ENCODE data around the gene SCUBE3.

Gene SCUBE3

GRCh38 chr6:35248300-35248699, 34.5 kb downstream of the SCUBE3 start:
- Histone ChIP-seq H2AFZ (ENCODE audit: low read depth, low read length, severe bottlenecking) (no peak overlapping the region), H3K4me3 (ENCODE audit: insufficient read depth, low read length, poor library complexity, severe bottlenecking) (no peak overlapping the region), H3K9me2 (replicated peaks; ENCODE audit: insufficient read depth, low read length) (no peaks in the 10 kb centered on the region), H3K79me2 (ENCODE audit: insufficient read depth, low read length) (no peaks in the 10 kb centered on the region), H3K9me3 (ENCODE audit: insufficient read depth, low read length) (no peaks in the 10 kb centered on the region), H3K9ac (ENCODE audit: low read length) (no peak overlapping the region), H3K27ac (ENCODE audit: low read depth, low read length) (no peak overlapping the region), H3K4me2 (ENCODE audit: low read depth, low read length, poor library complexity, severe bottlenecking) (no peak overlapping the region), H3K36me3 (ENCODE audit: low read length) (no peaks in the 10 kb centered on the region), H3F3A (ENCODE audit: insufficient read depth) (no peaks in the 10 kb centered on the region), H3K27me3 (ENCODE audit: low read length) (no peaks in the 10 kb centered on the region), H4K20me1 (ENCODE audit: low read depth, low read length) (no peaks in the 10 kb centered on the region)
- TF ChIP-seq EZH2phosphoT487 (conservative IDR thresholded peaks at IDR 0.05; ENCODE audit: low read length), result no peak
- no peak for TF ChIP-seq CTCF (IDR thresholded peaks at IDR 0.05; ENCODE audit: insufficient read depth, low read length, poor library complexity, severe bottlenecking)

GRCh38 chr6:35248965-35249364, 35.2 kb downstream of the SCUBE3 start:
- H3K27ac ChIP-seq (ENCODE audit: low read depth, low read length), result no peak overlapping the region
- H2AFZ ChIP-seq (ENCODE audit: low read depth, low read length, severe bottlenecking), result no peak overlapping the region

GRCh38 chr6:35251949-35252348, 38.2 kb downstream of the SCUBE3 start:
- H3K4me2 ChIP-seq (ENCODE audit: low read depth, low read length, poor library complexity, severe bottlenecking), result no peak overlapping the region
- no peak for TF ChIP-seq EZH2phosphoT487 (conservative IDR thresholded peaks at IDR 0.05; ENCODE audit: low read length)
- no peak for TF ChIP-seq CTCF (IDR thresholded peaks at IDR 0.05; ENCODE audit: insufficient read depth, low read length, poor library complexity, severe bottlenecking)
- H3K27me3 ChIP-seq (ENCODE audit: low read length), result no peaks in the 10 kb centered on the region
- no peaks in the 10 kb centered on the region for H3K36me3 ChIP-seq (ENCODE audit: low read length)
- H4K20me1 ChIP-seq (ENCODE audit: low read depth, low read length), result no peaks in the 10 kb centered on the region
- no peaks in the 10 kb centered on the region for H3K79me2 ChIP-seq (ENCODE audit: insufficient read depth, low read length)
- no peaks in the 10 kb centered on the region for H3K9me2 ChIP-seq (replicated peaks; ENCODE audit: insufficient read depth, low read length)
- no peak overlapping the region for H3K27ac ChIP-seq (ENCODE audit: low read depth, low read length)
- no peak overlapping the region for H2AFZ ChIP-seq (ENCODE audit: low read depth, low read length, severe bottlenecking)
- H3K9me3 ChIP-seq (ENCODE audit: insufficient read depth, low read length), result no peaks in the 10 kb centered on the region
- no peak overlapping the region for H3K9ac ChIP-seq (ENCODE audit: low read length)
- no peak overlapping the region for H3K4me3 ChIP-seq (ENCODE audit: insufficient read depth, low read length, poor library complexity, severe bottlenecking)
- no peaks in the 10 kb centered on the region for H3F3A ChIP-seq (ENCODE audit: insufficient read depth)

More at GRCh38 chr6:35248965-35249364, 35.2 kb downstream of the SCUBE3 start:
- no peak overlapping the region for H3K4me2 ChIP-seq (ENCODE audit: low read depth, low read length, poor library complexity, severe bottlenecking)
- H3K79me2 ChIP-seq (ENCODE audit: insufficient read depth, low read length), result no peaks in the 10 kb centered on the region
- H3K36me3 ChIP-seq (ENCODE audit: low read length), result no peaks in the 10 kb centered on the region
- H3F3A ChIP-seq (ENCODE audit: insufficient read depth), result no peaks in the 10 kb centered on the region
- no peak overlapping the region for H3K4me3 ChIP-seq (ENCODE audit: insufficient read depth, low read length, poor library complexity, severe bottlenecking)
- H4K20me1 ChIP-seq (ENCODE audit: low read depth, low read length), result no peaks in the 10 kb centered on the region
- no peak for TF ChIP-seq CTCF (IDR thresholded peaks at IDR 0.05; ENCODE audit: insufficient read depth, low read length, poor library complexity, severe bottlenecking)
- TF ChIP-seq EZH2phosphoT487 (conservative IDR thresholded peaks at IDR 0.05; ENCODE audit: low read length), result no peak
- no peak overlapping the region for H3K9ac ChIP-seq (ENCODE audit: low read length)
- no peaks in the 10 kb centered on the region for H3K9me3 ChIP-seq (ENCODE audit: insufficient read depth, low read length)
- H3K27me3 ChIP-seq (ENCODE audit: low read length), result no peaks in the 10 kb centered on the region
- H3K9me2 ChIP-seq (replicated peaks; ENCODE audit: insufficient read depth, low read length), result no peaks in the 10 kb centered on the region
